ENCODE measurements around the gene SEMA6B. TPM values are rescaled to one million over a fixed set of nuclear protein-coding genes. Genes with fewer than 3 reads are reported as not detected.

The SEMA6B gene
- total RNA-seq, 1 donor = under 0.01 TPM

GRCh38 chr19:4579389-4579788, 19.9 kb upstream of the SEMA6B start:
- H3K4me3 ChIP-seq (ENCODE audit: low read depth, low read length) = no peak overlapping the region
- no peak for TF ChIP-seq CTCF (IDR thresholded peaks at IDR 0.05; ENCODE audit: insufficient read depth, low read depth, low read length)
- DNase-seq (ENCODE audit: low read depth) = no peak

- no peak for DNase-seq (ENCODE audit: low read depth)
- TF ChIP-seq CTCF (IDR thresholded peaks at IDR 0.05; ENCODE audit: insufficient read depth, low read depth, low read length) = no peak
- H3K4me3 ChIP-seq (ENCODE audit: low read depth, low read length) = no peak overlapping the region
These were observed 19.2 kb upstream of the SEMA6B start for GRCh38 chr19:4578552-4579248.

GRCh38 chr19:4577020-4577782, 17.7 kb upstream of the SEMA6B start:
- no peak for DNase-seq (ENCODE audit: low read depth)
- no peak for TF ChIP-seq CTCF (IDR thresholded peaks at IDR 0.05; ENCODE audit: insufficient read depth, low read depth, low read length)
- no peak overlapping the region for H3K4me3 ChIP-seq (ENCODE audit: low read depth, low read length)

- peak; percentile 54 for DNase-seq (ENCODE audit: low read depth)
- H3K4me3 ChIP-seq (ENCODE audit: low read depth, low read length) = no peak overlapping the region
- peak; percentile 72 for TF ChIP-seq CTCF (IDR thresholded peaks at IDR 0.05; ENCODE audit: insufficient read depth, low read depth, low read length)
These were observed 16.8 kb upstream of the SEMA6B start for GRCh38 chr19:4576016-4576933.

- DNase-seq (ENCODE audit: low read depth) = peak; percentile 94
- no peak for TF ChIP-seq CTCF (IDR thresholded peaks at IDR 0.05; ENCODE audit: insufficient read depth, low read depth, low read length)
- no peak overlapping the region for H3K4me3 ChIP-seq (ENCODE audit: low read depth, low read length)
These were observed 16.0 kb upstream of the SEMA6B start for GRCh38 chr19:4575267-4576015.

GRCh38 chr19:4573682-4574081, 14.2 kb upstream of the SEMA6B start:
- no peak overlapping the region for H3K4me3 ChIP-seq (ENCODE audit: low read depth, low read length)
- DNase-seq (ENCODE audit: low read depth) = no peak
- no peak for TF ChIP-seq CTCF (IDR thresholded peaks at IDR 0.05; ENCODE audit: insufficient read depth, low read depth, low read length)

All from fibroblast of villous mesenchyme (primary cell).